Stimulated activated CD8-positive, alpha-beta memory T cell treated with anti-CD3 and anti-CD28 coated beads, Interleukin-15, amount 100 ng/mL, for 24 hours (primary cell): ENCODE measurements around the gene NCMAP.

ENCODE experiments used
- DNase-seq: peaks from one replicate; pipeline ENCODE4 v3.0.0-alpha.2; 2020; ENCODE audit warnings: low read depth

NCMAP gene

GRCh38 chr1:24622218-24622617, 66.3 kb downstream of the NCMAP start:
- DNase-seq: no peak

DNA sequence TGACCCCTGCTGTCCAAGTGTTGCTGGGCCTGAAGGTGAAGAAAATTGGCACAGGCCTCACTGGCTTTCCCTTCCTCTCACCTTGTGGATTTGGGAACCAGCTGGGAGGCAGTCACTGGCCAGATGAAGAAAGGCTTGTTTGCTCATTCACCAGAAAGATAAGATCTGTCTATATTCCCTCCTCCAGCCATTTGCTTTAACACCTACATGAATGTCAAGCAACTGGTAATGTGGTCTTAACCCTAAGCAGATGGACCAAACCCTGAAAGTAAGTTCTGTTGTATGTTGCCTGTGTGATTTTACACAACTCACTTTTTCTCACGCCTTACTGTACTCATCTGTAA, 76.9 kb downstream of the NCMAP start:
- no peak for DNase-seq

GRCh38 chr1:24635195-24635843, 79.4 kb downstream of the NCMAP start:
- DNase-seq: no peak

DNA sequence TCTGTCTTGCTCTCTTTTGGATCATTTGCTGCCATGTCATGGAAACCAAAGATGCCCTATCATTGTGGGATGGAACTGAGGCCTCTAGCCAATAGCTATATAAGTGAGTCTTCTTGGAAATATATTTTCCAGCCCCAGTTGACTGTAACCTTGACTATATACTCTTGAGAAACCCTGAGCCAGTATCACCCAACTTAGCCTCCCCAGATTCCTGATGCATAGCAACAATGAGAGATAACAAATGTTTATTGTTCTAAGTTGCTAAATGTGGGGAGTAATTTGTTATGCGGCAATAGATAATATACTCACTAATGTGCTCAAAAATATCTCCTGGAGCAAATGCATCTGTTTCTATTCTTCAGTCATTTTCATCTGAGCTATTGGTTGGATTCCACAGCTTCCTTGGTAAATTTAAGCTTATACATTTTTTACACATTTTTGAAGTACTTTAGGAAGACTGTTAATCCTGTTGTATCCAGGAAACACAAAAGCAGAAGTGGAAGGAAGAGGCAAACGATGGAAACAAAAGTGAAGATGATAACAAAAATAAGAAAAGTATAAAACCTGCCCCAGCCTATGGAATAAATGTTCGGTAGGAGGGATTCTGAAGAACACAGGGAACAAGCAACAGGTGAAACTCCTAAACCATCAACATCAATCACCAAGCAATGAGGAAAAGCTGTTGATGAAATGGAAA, 80.9 kb downstream of the NCMAP start:
- DNase-seq: no peak

GRCh38 chr1:24639094-24639493, 83.2 kb downstream of the NCMAP start:
- DNase-seq: no peak

DNA sequence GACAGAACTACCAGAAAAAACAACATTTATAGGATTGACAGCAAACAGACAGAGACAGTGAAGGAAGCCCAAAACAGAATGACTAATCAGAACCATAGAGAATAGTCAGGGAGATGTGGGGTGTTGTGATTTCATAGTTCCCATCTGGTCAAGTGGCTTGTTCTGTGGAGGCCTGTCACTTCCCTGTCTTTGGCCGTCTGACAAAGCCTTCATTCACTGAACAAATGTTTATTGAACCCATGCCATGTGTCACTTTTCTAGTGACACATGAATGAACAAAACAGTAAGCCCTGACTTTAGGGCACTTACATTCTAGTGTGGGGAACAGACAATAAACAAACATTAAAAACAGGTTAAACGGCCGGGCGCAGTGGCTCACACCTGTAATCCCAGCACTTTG, 84.0 kb downstream of the NCMAP start:
- no peak for DNase-seq

GRCh38 chr1:24640288-24640687, 84.4 kb downstream of the NCMAP start:
- no peak for DNase-seq

DNA sequence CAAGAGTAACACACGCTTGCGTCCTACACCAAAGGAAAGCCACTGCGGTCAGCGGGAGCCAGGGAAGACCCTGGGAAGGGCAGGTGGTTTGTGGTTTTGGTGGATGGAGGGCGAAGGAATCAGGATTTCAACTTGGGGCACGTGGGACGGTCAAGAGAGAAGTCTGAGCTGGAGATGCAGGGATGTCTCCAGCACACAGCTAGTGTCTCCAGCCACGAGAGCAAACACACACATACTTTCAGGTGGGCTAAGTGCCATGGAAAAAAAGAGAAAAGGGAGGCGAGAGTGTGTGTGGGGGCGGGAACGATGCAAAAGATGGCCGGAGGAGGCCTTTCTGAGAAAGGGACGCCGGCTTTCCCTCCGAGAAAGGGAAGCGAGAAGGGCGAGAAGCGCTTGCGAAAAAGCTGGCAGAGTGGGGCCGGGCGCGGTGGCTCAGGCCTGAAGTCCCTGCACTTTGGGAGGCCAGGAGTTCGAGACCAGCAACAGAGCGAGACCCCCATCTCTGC, 85.8 kb downstream of the NCMAP start:
- DNase-seq: no peak

GRCh38 chr1:24642481-24643362, 86.8 kb downstream of the NCMAP start, which contains the start of gene SRRM1:
TSS of gene SRRM1 (plus strand) at chr1:24643302. CDS start at chr1:24643327, 25 bp downstream.
- peak; percentile 90 for DNase-seq

- DNase-seq: no peak
These were observed 87.6 kb downstream of the NCMAP start for GRCh38 chr1:24643363-24644099.

DNA sequence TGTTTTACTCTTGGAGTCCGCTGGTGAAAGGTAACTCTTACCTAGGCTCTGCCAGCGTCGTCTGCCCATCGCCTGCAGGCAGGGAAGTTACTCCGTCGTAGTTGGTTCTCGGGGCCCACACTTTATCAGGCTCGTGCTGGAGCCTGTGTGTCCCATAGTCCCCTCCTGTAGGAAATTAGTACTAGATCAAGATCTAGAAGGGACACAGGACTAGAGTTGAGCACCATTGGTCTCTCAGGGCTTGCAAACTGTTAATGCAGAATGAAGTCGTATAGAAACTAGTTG, 88.2 kb downstream of the NCMAP start:
- no peak for DNase-seq

GRCh38 chr1:24648919-24649318, 93.0 kb downstream of the NCMAP start:
- DNase-seq: no peak

DNA sequence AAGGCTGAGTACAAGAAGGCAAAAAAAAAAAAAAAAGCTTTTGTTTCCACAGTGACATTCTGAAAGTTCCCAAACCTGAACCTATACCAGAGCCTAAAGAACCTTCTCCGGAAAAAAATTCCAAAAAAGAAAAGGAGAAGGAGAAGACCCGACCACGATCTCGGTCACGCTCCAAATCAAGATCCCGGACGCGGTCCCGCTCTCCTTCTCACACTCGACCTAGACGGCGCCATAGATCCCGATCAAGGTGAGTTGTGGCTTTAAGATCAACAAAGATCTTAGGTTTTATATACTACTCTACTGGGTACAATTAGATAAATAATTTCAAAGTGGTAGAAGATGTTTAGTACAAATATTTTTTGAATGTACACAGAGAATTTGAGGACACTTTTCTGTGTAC, 96.5 kb downstream of the NCMAP start:
- no peak for DNase-seq

DNA sequence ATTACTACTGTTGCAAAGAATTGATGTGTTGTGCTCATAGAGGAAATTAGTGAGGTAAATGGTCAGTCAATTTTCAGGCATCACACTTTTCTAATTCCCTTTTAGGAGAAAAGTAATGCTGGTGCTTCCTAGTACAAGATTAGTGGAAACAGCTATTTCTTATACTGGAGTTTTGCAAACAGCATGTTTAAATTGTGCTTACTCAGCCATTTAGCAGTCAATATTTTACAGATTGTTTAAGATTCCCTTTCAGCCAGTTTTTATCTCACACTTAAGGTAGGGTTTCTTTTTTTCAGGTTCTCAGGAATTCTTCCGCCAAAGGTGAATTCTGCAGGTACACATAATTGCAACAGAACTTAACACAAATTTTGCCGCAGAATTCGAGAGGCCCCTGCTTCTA, 98.1 kb downstream of the NCMAP start:
- DNase-seq: no peak

GRCh38 chr1:24656046-24656445, 100.2 kb downstream of the NCMAP start:
- DNase-seq: no peak

- no peak for DNase-seq
These were observed 101.9 kb downstream of the NCMAP start for GRCh38 chr1:24657781-24658180.
